ENCODE data around the gene TFPT.
"Not testable (repeated sequence)": the region's sequence is repeated elsewhere in the genome, so short reads cannot be mapped to it uniquely, and the experiment has no call there.

Gene TFPT

DNA sequence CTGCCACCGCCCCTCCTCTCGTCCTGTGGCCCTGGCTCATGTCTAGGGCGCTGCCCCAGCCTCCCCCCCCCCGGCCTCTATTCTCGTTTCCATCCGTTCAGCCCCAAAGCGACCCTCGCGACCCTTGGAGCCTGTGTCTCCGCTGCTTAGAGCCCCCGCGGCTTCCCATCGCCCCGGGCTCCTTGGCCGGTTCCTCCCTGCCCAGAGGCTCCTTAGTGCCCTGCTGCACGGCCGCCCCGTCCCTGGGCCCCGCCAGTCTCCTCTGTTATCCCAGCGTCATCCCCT is 12.9 kb upstream of the TFPT start:
- in situ Hi-C loops (cut with HindIII; ENCODE audit: low pct_ligation_motif_present, low pct_unique_long_range_greater_than_20kb, low sequenced_read_pairs), result no loop called here
- DNase-seq, result no peak

DNA sequence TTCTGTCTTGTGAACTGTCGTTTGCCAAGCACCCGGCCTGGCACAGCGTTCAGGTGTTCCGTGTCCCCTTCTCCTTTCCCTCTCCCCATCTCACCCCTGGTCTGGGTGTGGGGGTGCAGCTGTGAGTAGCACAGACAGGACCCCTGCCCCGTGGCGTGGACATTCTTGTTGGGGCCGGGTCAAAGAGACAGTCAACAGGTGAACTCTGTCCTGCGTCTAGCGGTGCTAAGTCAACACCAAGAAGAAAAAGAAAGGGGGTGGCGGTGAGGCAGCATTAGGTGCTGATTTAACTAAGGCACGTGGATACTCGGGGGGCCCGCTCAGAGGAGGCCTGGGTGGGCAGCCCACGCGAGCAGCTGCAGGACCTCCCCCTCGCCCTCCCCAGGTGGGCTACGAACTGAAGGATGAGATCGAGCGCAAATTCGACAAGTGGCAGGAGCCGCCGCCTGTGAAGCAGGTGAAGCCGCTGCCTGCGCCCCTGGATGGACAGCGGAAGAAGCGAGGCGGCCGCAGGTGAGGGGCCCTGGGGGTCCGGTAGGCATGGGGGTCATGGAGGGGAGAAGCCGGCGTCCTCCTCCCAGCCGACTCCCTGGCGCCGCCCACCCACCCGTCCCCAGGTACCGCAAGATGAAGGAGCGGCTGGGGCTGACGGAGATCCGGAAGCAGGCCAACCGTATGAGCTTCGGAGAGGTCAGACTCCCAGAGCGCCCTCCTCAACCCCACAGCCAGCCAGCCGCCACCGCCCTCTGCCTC is 12.4 kb upstream of the TFPT start:
- in situ Hi-C loops (cut with HindIII; ENCODE audit: low pct_ligation_motif_present, low pct_unique_long_range_greater_than_20kb, low sequenced_read_pairs), result no loop called here
- DNase-seq, result no peak

DNA sequence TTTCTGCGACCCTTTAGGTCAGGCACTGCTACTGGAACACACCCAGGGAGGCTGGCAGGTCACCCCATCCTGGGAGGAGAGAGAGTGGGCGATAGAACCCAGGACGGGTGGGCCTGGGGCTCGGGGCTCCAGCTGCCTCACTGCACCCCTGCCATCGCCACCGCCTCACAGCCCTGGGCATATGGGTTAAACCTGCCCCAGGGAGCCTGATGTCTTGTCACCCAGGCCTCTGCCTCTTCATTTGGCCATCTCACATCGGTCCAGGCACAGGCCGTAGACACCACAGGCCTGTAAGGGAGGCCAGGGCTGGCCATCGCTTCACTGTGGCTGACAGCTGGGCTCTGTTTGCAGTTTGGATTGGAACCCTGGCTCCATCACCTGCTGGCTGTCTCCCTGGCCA is 10.3 kb upstream of the TFPT start:
- in situ Hi-C loops (cut with HindIII; ENCODE audit: low pct_ligation_motif_present, low pct_unique_long_range_greater_than_20kb, low sequenced_read_pairs), result no loop called here
- DNase-seq, result no peak

DNA sequence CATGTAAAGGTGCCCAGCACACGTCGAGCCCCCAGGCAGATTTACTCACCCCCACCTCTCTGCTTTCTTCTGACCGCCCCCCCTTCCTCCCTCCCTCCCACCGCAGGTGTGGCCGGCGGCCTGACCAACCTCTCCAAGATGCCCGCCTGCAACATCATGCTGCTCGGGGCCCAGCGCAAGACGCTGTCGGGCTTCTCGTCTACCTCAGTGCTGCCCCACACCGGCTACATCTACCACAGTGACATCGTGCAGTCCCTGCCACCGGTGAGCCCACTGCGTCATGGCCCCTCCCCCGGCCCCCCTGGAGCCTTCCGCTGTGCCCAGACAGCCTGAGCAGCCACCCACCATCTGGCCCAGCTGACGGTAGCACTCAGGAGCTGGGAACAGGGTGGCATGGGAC is 8.9 kb upstream of the TFPT start:
- in situ Hi-C loops (cut with HindIII; ENCODE audit: low pct_ligation_motif_present, low pct_unique_long_range_greater_than_20kb, low sequenced_read_pairs), result no loop called here
- DNase-seq, result no peak

DNA sequence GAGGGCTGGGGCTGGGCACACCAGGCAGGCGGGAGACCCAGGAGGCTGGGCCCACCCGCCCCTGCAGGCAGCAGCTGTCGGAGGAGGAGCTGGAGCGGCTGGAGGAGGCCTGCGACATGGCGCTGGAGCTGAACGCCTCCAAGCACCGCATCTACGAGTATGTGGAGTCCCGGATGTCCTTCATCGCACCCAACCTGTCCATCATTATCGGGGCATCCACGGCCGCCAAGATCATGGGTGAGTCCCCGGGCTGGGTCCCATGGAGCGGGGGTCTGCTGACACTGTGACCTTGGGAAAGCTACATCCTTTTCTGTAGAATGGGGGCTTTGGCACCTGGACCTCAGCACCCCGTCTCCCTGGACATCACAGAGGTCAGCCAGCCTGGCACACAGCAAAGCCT is 8.2 kb upstream of the TFPT start:
- no peak for DNase-seq
- in situ Hi-C loops (cut with HindIII; ENCODE audit: low pct_ligation_motif_present, low pct_unique_long_range_greater_than_20kb, low sequenced_read_pairs), result no loop called here

DNA sequence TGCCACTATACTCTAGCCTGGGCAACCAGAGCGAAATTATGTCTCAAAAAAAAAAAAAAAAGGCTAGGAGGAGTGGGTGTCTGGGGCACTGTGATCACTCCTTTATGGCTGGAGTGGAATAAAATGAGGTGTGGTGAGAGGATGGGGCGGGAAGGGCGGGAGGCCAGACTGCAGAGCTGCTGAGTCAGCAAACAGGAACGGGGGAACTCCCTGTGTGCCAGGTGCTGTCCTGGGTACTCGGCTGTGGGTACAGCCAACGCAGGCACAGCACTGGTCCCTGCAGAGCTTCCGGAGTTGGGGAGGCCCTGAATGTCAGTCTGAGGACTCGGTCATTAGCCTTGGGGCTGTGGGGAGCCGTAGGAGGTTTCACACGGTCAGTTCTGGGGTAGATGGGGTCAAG is 5.8 kb upstream of the TFPT start:
- in situ Hi-C loops (cut with HindIII; ENCODE audit: low pct_ligation_motif_present, low pct_unique_long_range_greater_than_20kb, low sequenced_read_pairs), result no loop called here
- DNase-seq, result no peak

DNA sequence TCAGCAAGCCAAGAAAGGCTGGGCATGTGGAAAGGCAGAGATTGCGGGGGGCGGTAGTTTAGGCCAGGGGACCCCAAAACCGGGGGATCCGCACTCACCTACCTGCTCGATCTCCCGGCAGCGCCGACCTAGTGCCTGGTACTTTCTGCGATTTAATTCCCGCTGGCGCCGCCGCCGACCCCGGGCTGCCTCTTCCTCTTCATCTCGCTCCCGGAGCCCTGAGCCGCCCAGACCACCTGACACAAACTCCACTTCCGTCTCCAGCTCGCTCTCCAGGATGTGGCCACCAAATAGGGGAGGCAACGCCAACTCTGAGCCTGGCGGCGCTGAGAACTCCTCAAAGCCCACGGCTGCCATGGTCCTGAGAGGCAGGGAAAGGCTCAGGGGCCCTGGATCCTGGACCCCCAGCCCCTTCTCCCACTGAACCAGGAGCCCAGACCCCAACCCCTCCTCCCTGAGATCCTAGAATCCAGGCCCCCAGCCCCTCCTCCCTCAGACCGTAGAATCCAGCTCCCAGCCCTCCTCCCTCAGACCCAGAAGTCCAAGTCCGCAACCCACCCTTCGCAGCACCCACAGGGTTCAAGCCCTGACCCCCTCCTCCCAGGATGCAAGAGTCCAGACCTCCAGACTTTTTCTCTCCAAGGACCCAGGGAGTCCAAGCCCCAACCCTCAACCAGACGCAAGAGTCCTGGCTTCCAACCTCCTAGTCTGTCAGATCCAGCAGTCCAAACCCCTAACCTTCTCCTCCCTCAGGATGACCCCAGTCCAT is 933 bp downstream of the TFPT start:
- DNase-seq, result peak; percentile 14
- in situ Hi-C loops (cut with HindIII; ENCODE audit: low pct_ligation_motif_present, low pct_unique_long_range_greater_than_20kb, low sequenced_read_pairs), result no loop called here

DNA sequence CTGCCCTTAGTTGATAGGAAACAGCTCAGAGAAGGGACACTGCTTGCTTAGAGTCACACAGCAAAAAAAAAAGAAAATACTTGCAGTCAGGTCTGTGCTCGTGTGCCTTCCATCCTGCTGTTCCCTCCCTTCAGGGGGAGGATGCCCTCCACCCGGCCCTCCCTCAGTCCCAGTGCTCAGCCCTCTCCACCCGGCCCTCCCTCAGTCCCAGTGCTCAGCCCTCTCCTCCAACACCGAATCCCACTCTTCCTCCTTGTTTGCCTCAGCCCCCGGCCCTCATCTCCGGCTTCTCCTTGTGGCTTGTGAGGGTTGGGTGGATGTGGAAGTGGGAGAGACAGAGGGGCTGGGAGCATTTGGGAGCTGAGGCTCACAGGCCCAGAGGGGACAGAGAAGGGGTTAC is 5.8 kb downstream of the TFPT start:
- no peak for DNase-seq
- in situ Hi-C loops (cut with HindIII; ENCODE audit: low pct_ligation_motif_present, low pct_unique_long_range_greater_than_20kb, low sequenced_read_pairs), result no loop called here

DNA sequence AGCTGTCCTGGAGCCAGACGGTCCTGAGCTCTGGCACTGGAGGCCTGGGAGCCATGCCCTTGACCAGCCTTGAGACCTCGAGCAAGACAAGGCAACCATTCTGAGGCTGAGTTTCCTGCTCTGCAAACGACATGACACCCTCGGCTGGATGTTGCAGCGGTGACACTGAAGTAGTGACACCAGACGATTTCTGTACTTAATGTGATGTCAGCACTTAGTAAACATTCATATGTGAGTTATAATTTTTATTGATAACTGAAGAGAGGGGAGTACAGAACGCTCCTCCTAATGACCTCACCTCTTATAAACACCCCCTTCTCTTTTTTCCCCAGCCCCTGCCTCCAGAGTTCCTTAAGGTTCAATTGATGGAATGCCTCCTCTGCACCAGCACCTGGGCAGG is 7.0 kb downstream of the TFPT start:
- no peak for DNase-seq
- in situ Hi-C loops (cut with HindIII; ENCODE audit: low pct_ligation_motif_present, low pct_unique_long_range_greater_than_20kb, low sequenced_read_pairs), result no loop called here

DNA sequence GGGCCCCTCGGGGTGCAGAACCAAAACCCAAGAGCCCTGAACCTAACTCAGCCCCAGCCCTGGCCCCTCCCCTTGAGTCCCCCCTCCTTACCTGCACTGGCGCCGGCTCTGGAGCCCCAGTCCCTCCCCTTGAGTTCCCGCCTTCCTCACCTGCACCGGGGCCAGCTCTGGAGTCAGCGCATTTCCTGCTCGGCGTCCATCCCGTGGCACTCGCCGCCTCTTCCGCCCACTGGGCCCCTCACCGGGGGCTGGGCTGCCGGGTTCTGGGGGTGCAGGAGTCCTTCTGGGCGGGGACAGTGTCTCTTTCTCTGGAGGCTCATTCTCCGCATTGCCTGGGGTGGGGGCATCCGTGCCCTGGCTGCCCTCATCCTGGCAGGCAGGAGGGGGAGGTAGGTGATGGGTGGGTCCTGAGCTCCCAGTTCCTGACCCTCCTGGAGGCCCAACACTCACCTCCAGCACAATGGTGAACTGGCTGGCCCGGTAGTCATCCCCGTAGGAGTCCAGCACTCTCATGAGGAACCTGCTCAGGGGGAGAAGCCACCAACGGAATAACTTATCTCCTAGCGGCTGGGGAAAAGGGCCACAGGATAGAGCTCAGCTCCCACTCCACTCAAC is 7.5 kb downstream of the TFPT start:
- in situ Hi-C loops (cut with HindIII; ENCODE audit: low pct_ligation_motif_present, low pct_unique_long_range_greater_than_20kb, low sequenced_read_pairs), result no loop called here
- DNase-seq, result no peak

DNA sequence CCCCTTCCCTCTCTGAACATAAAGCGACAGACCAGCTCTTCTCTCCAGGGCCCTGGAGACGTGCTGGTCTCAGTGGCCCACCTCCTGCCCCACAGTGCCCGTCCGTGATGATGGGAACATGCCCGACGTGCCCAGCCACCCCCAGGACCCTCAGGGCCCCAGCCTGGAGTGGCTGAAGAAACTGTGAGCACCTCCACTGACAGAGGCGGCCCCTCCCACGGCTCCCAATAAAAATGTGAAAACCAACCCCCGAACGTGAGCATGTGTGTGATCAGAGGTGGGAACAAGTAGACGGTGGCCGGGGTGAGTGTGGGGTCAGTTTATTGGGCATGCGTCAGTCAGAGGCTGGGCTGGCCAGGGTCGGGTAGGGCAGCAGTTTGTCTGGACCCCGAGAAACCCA is 8.7 kb downstream of the TFPT start:
- in situ Hi-C loops (cut with HindIII; ENCODE audit: low pct_ligation_motif_present, low pct_unique_long_range_greater_than_20kb, low sequenced_read_pairs), result no loop called here

DNA sequence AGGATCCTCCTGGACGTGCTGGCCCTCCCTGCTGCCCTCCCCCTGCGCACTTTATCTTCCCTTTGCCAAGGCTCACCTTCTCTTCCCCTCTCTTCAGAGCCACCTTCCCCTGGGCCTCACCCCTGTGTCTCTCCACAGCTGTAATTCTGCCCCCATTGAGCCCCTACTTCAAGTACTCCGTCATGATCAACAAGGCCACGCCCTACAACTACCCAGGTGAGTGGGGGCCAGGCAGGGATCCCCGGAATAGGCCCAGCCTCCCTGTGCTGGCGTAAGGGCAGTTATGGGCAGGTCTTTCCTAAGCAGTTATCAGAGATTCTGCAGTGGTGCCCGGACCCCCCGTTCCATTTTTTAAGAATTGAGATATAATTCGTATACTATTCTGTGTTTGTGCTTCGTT is 9.7 kb downstream of the TFPT start:
- in situ Hi-C loops (cut with HindIII; ENCODE audit: low pct_ligation_motif_present, low pct_unique_long_range_greater_than_20kb, low sequenced_read_pairs), result no loop called here
- no peak for DNase-seq

More for the DNA sequence above, 8.7 kb downstream of the TFPT start:
- no peak for DNase-seq

DNA sequence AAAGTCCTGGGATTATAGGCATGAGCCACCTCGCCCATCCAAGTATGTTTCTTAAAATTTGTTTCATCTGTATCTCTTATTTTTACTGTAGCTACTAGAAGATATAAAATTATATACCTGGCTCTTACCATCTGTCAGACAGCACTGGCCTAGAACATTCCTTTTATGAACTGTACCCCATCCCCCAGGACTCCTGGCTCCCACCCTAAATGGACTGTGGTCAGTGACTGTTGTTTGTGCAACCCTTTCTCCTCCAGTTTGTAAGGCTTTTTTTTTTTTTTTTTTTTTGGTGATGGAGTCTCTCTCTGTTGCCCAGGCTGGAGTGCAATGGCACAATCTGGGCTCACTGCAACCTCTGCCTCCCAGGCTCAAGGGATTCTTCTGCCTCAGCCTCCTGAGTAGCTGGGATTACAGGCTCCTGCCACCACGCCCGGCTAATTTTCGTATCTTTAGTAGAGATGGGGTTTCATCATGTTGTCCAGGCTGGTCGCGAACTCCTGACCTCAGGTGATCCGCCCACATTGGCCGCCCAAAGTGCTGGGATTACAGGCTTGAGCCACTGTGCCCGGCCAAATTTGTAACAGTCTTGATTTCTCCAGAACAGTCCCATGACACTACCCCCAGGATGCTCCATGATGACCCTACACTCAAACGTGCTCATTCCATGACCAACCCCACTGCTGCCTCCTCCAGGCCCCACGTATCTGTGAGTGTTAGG is 10.3 kb downstream of the TFPT start:
- DNase-seq, result no peak
- in situ Hi-C loops (cut with HindIII; ENCODE audit: low pct_ligation_motif_present, low pct_unique_long_range_greater_than_20kb, low sequenced_read_pairs), result no loop called here

DNA sequence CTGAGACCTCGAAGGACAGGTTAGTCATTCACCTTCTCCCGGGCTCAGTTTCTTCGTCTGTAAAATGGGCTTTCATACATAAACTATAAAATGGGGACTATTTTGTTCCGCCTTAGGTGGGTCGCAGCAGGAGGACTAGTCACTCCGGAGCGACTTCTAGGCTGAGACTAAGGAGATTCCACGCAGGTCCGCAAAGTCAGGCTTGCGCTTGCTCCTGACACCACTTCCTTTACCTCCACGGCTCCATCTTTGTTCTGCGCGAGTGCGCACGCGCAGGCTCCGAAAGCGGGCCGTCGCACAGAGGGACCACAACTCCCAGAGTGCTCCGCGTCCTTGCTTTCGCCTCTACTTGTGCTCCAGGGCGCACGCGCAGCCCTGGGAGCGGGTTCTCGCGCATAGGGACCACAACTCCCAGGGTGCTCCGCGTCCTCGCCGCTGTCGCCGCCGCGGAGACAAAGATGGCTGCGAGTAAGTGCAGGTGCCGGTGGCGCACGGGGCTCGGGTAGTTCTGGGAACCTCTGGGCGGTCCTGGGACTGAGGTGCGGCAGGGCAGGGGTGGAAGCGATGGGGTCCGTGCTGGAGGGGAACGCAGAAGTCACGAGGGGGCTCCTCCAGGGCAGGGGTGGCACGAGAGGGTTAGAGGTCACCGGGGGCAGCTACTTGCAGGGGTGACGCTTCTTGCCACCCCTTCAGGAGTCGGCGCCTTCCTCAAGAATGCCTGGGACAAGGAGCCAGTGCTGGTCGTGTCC is 12.9 kb downstream of the TFPT start, which contains the start of gene NDUFA3:
NDUFA3 (plus strand) TSS at position 435 of the 749 bp plus-strand sequence; CDS start at position 459, 24 bp downstream.
- peak; percentile 97 for DNase-seq
- in situ Hi-C loops (cut with HindIII; ENCODE audit: low pct_ligation_motif_present, low pct_unique_long_range_greater_than_20kb, low sequenced_read_pairs), result no loop called here

DNA sequence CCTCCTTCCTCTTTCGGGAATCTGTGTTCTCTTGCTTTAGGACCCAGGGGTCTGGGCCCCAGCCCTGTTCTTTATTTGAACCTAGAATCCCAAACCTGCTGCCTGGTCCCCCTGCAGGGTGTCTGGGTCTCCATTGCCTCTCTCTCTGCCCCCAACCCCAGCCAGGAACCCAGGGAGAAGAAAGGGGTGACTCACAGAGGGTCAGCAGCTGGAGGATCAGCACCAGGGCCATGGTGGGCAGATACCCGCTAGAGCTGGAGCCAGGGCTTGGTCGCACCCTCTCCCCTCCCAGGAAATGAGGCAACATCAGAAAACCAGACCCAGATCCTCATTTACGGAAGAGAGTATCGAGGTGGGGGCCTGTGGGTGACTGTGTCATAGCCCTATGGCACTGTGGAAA is 14.9 kb downstream of the TFPT start, which contains the start of gene OSCAR:
OSCAR (minus strand) TSS at position 243 of the 400 bp plus-strand sequence; CDS start at position 232, 11 bp downstream.
- in situ Hi-C loops (cut with HindIII; ENCODE audit: low pct_ligation_motif_present, low pct_unique_long_range_greater_than_20kb, low sequenced_read_pairs), result no loop called here
- no peak for DNase-seq

DNA sequence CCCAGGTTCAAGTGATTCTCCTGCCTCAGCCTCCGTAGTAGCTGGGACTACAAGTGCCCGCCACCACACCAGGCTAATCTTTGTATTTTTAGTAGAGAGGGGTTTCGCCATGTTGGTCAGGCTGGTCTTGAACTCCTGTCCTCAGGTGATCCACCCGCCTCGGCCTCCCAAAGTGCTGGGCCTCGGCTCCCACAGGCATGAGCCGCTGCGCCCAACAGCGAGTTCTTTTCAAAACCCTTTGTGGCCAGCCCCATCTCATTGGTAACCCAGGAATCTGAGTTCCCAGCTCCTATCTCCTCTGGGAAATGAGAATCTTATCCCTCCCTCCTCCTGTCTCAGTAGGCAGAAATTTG is 15.6 kb downstream of the TFPT start:
- in situ Hi-C loops (cut with HindIII; ENCODE audit: low pct_ligation_motif_present, low pct_unique_long_range_greater_than_20kb, low sequenced_read_pairs); DNase-seq: not testable (repeated sequence)

DNA sequence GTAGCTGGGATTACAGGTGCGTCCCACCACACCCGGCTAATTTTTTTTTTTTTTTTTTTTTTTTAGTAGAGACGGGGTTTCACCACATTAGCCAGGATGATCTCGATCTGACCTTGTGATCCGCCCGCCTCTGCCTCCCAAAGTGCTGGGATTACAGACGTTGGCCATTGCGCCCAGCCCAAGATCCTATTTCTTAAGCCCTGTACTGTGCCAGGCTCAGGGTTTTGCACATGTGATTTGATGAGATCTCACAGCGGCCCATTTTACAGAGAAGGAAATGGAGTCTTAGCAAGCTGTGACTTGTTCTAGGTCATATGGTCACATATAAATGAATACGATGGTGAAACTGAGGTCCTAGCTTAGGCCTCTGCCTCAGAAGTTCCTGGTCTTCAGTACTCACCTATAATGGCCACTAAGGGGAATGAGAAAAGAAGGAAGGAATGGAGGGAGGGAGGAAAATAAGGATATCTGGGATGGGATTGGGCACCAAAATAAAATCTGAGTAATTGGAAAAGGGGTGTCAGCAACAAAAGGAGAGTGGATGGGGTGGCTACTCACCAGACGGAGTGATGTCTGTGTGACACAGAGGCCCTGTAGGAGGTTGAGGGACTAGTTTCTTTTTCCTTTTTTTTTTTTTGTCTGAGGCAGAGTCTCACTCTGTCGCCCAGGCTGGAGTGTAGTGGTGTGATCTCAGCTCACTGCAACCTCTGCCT is 16.1 kb downstream of the TFPT start:
- in situ Hi-C loops (cut with HindIII; ENCODE audit: low pct_ligation_motif_present, low pct_unique_long_range_greater_than_20kb, low sequenced_read_pairs), result no loop called here
- DNase-seq, result no peak

DNA sequence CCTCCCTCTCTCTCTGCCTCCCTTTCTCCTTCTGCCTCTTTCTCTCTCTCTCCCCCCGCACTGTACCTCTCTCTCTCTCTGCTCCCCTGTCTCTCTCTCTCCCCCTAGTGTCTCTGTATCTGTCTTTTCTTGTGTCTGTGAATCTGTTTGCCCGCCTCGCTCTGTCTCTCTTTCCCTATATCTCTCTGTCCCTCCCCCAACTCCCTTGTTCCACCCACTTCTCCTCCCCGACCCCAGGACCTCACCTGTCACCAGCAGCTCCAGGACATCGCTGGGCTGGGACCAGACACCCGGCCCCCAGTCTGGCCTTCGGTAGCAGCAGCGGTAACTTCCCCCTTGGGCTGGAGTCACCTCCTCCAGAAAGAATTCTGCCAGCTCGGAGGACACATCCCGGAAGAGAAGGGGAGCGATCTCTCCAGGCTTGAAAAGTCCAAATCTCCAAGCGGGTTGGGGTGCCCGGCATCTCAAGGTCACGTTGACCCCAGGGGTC is 18.8 kb downstream of the TFPT start:
- DNase-seq, result no peak
- in situ Hi-C loops (cut with HindIII; ENCODE audit: low pct_ligation_motif_present, low pct_unique_long_range_greater_than_20kb, low sequenced_read_pairs), result no loop called here

Measured in ACHN (cell line).